ENCODE measurements around the gene PLPP4.

PLPP4 gene

GRCh38 chr10:120570418-120570817, 113.4 kb downstream of the PLPP4 start:
- Histone ChIP-seq H4K20me1 (ENCODE audit: low read depth, low read length) (no peaks in the 10 kb centered on the region), H3K9ac (ENCODE audit: low read length) (no peak overlapping the region), H3K9me3 (ENCODE audit: insufficient read depth, low read length) (no peaks in the 10 kb centered on the region), H3K27ac (ENCODE audit: low read depth, low read length) (no peak overlapping the region), H3K9me2 (replicated peaks; ENCODE audit: insufficient read depth, low read length) (no peaks in the 10 kb centered on the region), H3K27me3 (ENCODE audit: low read length) (no peaks in the 10 kb centered on the region), H3K4me2 (ENCODE audit: low read depth, low read length, poor library complexity, severe bottlenecking) (no peak overlapping the region), H3K79me2 (ENCODE audit: insufficient read depth, low read length) (no peaks in the 10 kb centered on the region), H2AFZ (ENCODE audit: low read depth, low read length, severe bottlenecking) (no peak overlapping the region), H3K4me3 (ENCODE audit: insufficient read depth, low read length, poor library complexity, severe bottlenecking) (no peak overlapping the region), H3K36me3 (ENCODE audit: low read length) (no peaks in the 10 kb centered on the region), H3F3A (ENCODE audit: insufficient read depth) (no peaks in the 10 kb centered on the region)
- no peak for TF ChIP-seq EZH2phosphoT487 (conservative IDR thresholded peaks at IDR 0.05; ENCODE audit: low read length)
- no peak for TF ChIP-seq CTCF (IDR thresholded peaks at IDR 0.05; ENCODE audit: insufficient read depth, low read length, poor library complexity, severe bottlenecking)

- Histone ChIP-seq H3K9me2 (replicated peaks; ENCODE audit: insufficient read depth, low read length) (no peaks in the 10 kb centered on the region), H3K4me3 (ENCODE audit: insufficient read depth, low read length, poor library complexity, severe bottlenecking) (no peak overlapping the region), H3F3A (ENCODE audit: insufficient read depth) (no peaks in the 10 kb centered on the region), H3K9me3 (ENCODE audit: insufficient read depth, low read length) (no peaks in the 10 kb centered on the region), H3K36me3 (ENCODE audit: low read length) (no peaks in the 10 kb centered on the region), H3K27ac (ENCODE audit: low read depth, low read length) (no peak overlapping the region), H3K4me2 (ENCODE audit: low read depth, low read length, poor library complexity, severe bottlenecking) (no peak overlapping the region), H3K79me2 (ENCODE audit: insufficient read depth, low read length) (no peaks in the 10 kb centered on the region), H3K27me3 (ENCODE audit: low read length) (no peaks in the 10 kb centered on the region), H3K9ac (ENCODE audit: low read length) (no peak overlapping the region), H2AFZ (ENCODE audit: low read depth, low read length, severe bottlenecking) (no peak overlapping the region), H4K20me1 (ENCODE audit: low read depth, low read length) (no peaks in the 10 kb centered on the region)
- TF ChIP-seq CTCF (IDR thresholded peaks at IDR 0.05; ENCODE audit: insufficient read depth, low read length, poor library complexity, severe bottlenecking) (no peak), EZH2phosphoT487 (conservative IDR thresholded peaks at IDR 0.05; ENCODE audit: low read length) (no peak)
Observed at GRCh38 chr10:120571266-120571665, 114.2 kb downstream of the PLPP4 start.

DNA sequence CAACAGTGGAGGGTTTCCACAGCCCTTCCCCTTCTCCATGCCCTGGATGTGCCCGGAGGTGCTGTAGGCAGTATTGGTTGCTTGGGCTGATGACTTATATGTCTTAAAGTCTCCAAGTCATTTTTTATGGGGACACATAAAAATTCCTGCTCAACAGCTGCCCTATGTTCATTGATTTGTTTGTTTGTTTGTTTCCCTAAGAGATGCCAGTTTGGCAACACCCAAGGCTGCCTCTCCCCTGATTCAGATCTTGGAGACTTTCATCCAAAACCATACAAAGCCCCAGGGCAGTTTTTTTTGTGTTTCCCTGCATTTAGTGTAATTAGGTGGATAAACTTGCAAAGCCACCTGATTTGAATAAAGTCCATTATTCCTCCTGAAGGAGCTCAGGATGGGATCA, 115.3 kb downstream of the PLPP4 start:
- Histone ChIP-seq H3K9me2 (replicated peaks; ENCODE audit: insufficient read depth, low read length) (no peaks in the 10 kb centered on the region), H3K9me3 (ENCODE audit: insufficient read depth, low read length) (no peaks in the 10 kb centered on the region), H3K27me3 (ENCODE audit: low read length) (no peaks in the 10 kb centered on the region), H3K4me2 (ENCODE audit: low read depth, low read length, poor library complexity, severe bottlenecking) (no peak overlapping the region), H2AFZ (ENCODE audit: low read depth, low read length, severe bottlenecking) (no peak overlapping the region), H3K36me3 (ENCODE audit: low read length) (no peaks in the 10 kb centered on the region), H4K20me1 (ENCODE audit: low read depth, low read length) (no peaks in the 10 kb centered on the region), H3K79me2 (ENCODE audit: insufficient read depth, low read length) (no peaks in the 10 kb centered on the region), H3K27ac (ENCODE audit: low read depth, low read length) (no peak overlapping the region), H3K4me3 (ENCODE audit: insufficient read depth, low read length, poor library complexity, severe bottlenecking) (no peak overlapping the region), H3F3A (ENCODE audit: insufficient read depth) (no peaks in the 10 kb centered on the region), H3K9ac (ENCODE audit: low read length) (no peak overlapping the region)
- TF ChIP-seq EZH2phosphoT487 (conservative IDR thresholded peaks at IDR 0.05; ENCODE audit: low read length) (no peak), CTCF (IDR thresholded peaks at IDR 0.05; ENCODE audit: insufficient read depth, low read length, poor library complexity, severe bottlenecking) (no peak)

All from SU-DHL-6 (cell line).